ENCODE results near the gene FHAD1. TPM values are rescaled to one million over a fixed set of nuclear protein-coding genes. Genes with fewer than 3 reads are reported as not detected.
A peak's percentile ranks its signal among the peaks of the same experiment; 100 is the strongest.

FHAD1 gene
- total and polyA plus RNA-seq, 9 of the 15 experiments (the other 6 are each of a cell fraction or from before 2014, with no cell fraction given) = 0.32 to 2.1 (median 1.5) TPM; not detected in 1

DNA sequence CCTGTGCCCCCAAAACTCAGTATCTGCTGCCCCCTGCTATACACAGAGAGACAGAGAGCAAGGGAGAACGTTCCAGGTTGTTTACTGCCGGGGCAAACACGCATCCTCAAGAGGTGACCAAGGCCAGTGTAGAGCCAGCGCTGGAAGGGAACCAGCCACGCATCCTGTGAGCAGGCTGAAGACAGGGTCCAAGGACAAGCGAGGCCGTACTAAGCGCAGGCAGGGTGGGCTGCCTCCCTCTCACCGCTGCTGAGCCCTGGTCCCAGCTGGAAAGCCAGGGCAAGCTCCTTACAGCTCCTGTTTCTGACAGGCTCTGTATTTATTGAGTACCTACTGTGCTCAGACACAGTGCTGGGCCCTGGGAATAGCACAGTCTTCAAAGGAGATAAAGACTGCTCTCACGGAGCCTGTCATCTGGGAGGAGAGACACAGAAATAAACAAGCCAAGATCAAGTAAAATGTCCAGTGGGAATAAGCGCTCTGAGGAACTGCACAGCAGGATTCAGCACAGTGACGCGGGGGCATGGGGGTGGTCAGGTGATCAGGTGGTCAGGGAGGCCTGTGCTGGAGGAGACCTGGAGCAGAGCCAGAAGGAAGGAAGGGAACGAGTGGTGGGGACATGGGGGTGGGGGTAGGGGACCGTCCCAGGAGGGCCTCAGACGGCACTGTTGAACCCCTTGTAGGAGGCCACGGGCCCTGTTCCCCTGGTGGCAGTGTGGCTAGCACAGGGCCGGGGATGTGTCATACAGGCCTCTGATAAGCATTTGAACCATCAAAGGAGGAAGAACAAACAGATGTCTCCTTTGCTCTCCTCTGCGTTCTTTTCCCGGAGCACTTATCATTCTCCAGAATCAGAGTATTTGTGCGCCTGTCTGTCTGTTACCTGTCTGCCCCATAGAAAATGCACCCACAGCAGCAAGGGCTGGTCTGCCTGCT lies 124.9 kb downstream of the FHAD1 start:
- 24% methylated on average over 20 of the region's 21 CpGs for WGBS (ENCODE audit: insufficient coverage, low coverage, missing lambda C conversion rate)
- H3K4me1 ChIP-seq (replicated peaks in 1 of 2; ENCODE audit: control insufficient read depth in 2 of 2, insufficient read depth in 2 of 2, low read length in 2 of 2) = peaks cover 0 to 11% of the 10 kb centered on the region in 2 experiments; a peak in 3 of 5 replicates
- DNase-seq (ENCODE audit: extremely low read depth in 1 of 4, low spot score in 3 of 4) (peak; percentile 29 to 52 (median 42)), FAIRE-seq (peak; percentile 86), ATAC-seq (peak; percentile 64)
- ChIA-PET POLR2A (no interaction called here), CTCF (ENCODE audit: low intra/inter-chr PET ratio) (no interaction called here)
- no peaks in the 10 kb centered on the region for H4K20me1 ChIP-seq (replicated peaks; ENCODE audit: control insufficient read depth, insufficient read depth, low read length)
- in situ Hi-C loops (cut with MboI) (no loop called here), intact Hi-C loops (cut with micrococcal nuclease) (no loop called here)
- H3K27me3 ChIP-seq (ENCODE audit: control insufficient read depth in 2 of 2, insufficient read depth in 2 of 2, low read length in 2 of 2) = peaks cover 12 to 43% of the 10 kb centered on the region in 2 experiments; a peak in 4 of 5 replicates
- no peaks in the 10 kb centered on the region for H3K9me3 ChIP-seq (replicated peaks; ENCODE audit: control insufficient read depth, insufficient read depth, low read depth, low read length)
- H2AFZ ChIP-seq (ENCODE audit: low read depth, low read length) = no peak overlapping the region
- H3K4me2 ChIP-seq (ENCODE audit: insufficient read depth, low read length) = no peak overlapping the region
- H3K36me3 ChIP-seq (ENCODE audit: control insufficient read depth, insufficient read depth, low read length) = no peaks in the 10 kb centered on the region
- H3K9ac ChIP-seq (ENCODE audit: insufficient read depth in 1 of 2, low read depth in 2 of 2, low read length in 2 of 2) = peak overlapping the region in 1 of 2 experiments; percentile 64; a peak in 1 of 4 replicates
- no peak overlapping the region for H3K27ac ChIP-seq (ENCODE audit: extremely low read depth, low read depth, low read length)
- no peaks in the 10 kb centered on the region for H3K9me1 ChIP-seq (ENCODE audit: control insufficient read depth, insufficient read depth, low read length)
- H3K4me3 ChIP-seq = no peak overlapping the region
- no peaks in the 10 kb centered on the region for H3K79me2 ChIP-seq (ENCODE audit: control insufficient read depth, insufficient read depth, low read length)
- no TSS peak for BruUV-seq (replicated peaks)
- TF ChIP-seq, protein P1, sequence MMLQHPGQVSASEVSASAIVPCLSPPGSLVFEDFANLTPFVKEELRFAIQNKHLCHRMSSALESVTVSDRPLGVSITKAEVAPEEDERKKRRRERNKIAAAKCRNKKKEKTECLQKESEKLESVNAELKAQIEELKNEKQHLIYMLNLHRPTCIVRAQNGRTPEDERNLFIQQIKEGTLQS (IDR thresholded peaks at IDR 0.05) = peak; percentile 30; the same call in 1 of the 2 replicates
- TF ChIP-seq, protein P1 (CRISPR knock-in tag; conservative IDR thresholded peaks at IDR 0.05) = no peak
- TF ChIP-seq CBX3 (IDR thresholded peaks at IDR 0.05; ENCODE audit: borderline replicate concordance in 1 of 2, low read length in 2 of 2) (no peak), FOXK2 (conservative IDR thresholded peaks at IDR 0.05 in 1 of 2, IDR thresholded peaks at IDR 0.05 in 1 of 2; ENCODE audit: low read depth in 2 of 2) (no peak), ZKSCAN3 (CRISPR knock-in tag; IDR thresholded peaks at IDR 0.05) (no peak), ZNF41 (CRISPR knock-in tag; conservative IDR thresholded peaks at IDR 0.05) (no peak), RCOR1 (IDR thresholded peaks at IDR 0.05; ENCODE audit: borderline replicate concordance in 1 of 2, low read depth in 2 of 2, low read length in 2 of 2) (0 out of 4 replicates have a peak, but pooled peaks of 1 of the 2 experiments have one; percentile 37), JUND (IDR thresholded peaks at IDR 0.05; ENCODE audit: borderline replicate concordance, low read depth, low read length) (peak; percentile 73), JUND (tag; IDR thresholded peaks at IDR 0.05; ENCODE audit: borderline replicate concordance, low read depth, low read length) (peak; percentile 18; the same call in 1 of the 3 replicates), FOSL1 (tag; conservative IDR thresholded peaks at IDR 0.05) (peak; percentile 82), CC2D1A (IDR thresholded peaks at IDR 0.05) (no peak), ZNF785 (CRISPR knock-in tag; IDR thresholded peaks at IDR 0.05) (no peak), ILK (tag; IDR thresholded peaks at IDR 0.05; ENCODE audit: borderline replicate concordance, low read depth) (no peak), MCM5 (IDR thresholded peaks at IDR 0.05; ENCODE audit: low read depth) (no peak), EP300 (IDR thresholded peaks at IDR 0.05; ENCODE audit: low read length) (no peak), JUN (IDR thresholded peaks at IDR 0.05; ENCODE audit: borderline replicate concordance, low read depth, low read length) (peak; percentile 56; the same call in 1 of the 2 replicates), JUN (CRISPR knock-in tag; IDR thresholded peaks at IDR 0.05; ENCODE audit: borderline replicate concordance) (no peak), ZFX (CRISPR knock-in tag; IDR thresholded peaks at IDR 0.05) (peak; percentile 26; the same call in 1 of the 2 replicates), NFATC3 (IDR thresholded peaks at IDR 0.05) (no peak)
- TF ChIP-seq, protein P2, sequence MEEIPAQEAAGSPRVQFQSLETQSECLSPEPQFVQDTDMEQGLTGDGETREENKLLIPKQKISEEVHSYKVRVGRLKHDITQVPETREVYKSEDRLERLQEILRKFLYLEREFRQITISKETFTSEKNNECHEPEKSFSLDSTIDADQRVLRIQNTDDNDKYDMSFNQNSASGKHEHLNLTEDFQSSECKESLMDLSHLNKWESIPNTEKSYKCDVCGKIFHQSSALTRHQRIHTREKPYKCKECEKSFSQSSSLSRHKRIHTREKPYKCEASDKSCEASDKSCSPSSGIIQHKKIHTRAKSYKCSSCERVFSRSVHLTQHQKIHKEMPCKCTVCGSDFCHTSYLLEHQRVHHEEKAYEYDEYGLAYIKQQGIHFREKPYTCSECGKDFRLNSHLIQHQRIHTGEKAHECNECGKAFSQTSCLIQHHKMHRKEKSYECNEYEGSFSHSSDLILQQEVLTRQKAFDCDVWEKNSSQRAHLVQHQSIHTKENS (CRISPR knock-in tag; IDR thresholded peaks at IDR 0.05) = no peak

Data from K562 (cell line).